SW 1271 (cell line): Measurements from ENCODE around the gene POLA2.

Source experiments
- DNase-seq, 2 experiments: peaks; one replicate each; lab custom pipeline; 2025; lab: John Stamatoyannopoulos, UW

Gene POLA2

DNA sequence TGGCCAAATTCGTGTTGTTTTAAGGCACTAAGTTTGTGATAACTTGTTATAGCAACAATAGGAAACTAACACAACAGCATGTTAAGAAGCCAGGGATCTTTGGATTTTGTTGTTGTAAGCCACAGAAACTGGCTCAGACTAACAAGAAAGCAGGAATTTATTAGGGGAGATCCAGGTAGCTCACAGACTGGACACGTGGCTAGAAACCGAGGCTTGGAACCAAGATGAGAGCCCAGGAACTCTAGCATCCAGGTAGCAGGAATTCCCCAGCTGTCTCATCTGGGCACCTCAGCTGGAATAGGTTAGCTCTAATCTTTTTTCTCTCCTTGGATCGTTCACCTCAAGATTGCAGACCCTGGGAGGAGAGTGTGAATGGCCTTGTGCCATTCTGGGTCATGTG, 24.9 kb downstream of the POLA2 start:
- no peak for DNase-seq

DNA sequence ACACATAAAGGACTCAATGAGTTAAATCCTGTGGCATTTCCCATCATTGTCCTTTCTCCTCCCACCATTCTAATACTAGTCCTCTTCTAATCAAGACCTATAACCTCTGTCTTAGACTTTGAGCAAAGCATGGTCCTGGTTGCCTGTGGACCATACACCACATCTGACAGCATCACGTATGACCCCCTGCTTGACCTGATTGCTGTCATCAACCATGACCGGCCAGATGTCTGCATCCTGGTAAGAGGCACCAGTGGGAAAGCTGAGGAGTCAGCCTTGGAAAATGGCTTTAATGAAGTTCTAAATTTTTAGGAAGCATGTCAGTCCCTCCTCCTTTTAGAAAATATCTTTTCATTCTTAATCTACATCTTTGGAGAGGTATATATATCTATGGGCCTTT, 25.8 kb downstream of the POLA2 start:
- DNase-seq = no peak

DNA sequence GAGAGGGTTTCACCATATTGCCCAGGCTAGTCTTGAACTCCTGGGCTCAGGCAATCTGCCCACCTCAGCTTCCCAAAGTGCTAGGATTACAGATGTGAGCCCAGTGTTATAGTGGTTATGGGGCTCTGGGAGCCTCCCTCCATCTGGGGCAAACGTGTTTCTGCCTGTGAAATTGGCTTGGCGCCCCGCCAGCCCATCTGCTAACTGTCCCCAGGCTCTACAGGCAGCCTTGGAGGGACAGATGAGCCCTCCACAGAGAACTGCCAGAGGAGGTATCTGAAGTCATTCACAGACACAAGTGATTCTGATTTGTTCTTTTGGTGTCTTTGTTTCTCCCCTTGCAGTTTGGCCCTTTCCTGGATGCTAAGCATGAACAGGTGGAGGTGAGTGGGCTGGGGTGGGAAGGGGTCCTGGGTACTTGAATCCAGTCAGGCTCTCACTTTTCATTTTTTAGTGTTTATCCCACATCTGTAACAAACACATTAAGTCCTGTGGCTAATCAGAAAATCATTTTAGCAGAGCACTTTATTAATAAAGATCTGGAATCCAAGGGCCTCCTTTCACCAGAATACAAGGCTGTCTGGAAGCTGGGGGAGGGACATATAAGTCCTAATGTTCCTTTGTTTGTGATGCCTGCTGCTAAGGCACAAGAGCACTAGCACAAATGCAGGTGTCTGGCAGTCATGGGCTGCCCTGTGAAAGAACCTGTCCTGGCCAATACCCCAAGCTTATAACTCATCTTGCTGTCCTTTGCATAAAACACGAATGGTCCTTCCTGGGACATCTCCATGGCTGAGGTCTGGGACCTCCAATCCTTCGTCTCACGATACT, 27.2 kb downstream of the POLA2 start:
- no peak for DNase-seq

DNA sequence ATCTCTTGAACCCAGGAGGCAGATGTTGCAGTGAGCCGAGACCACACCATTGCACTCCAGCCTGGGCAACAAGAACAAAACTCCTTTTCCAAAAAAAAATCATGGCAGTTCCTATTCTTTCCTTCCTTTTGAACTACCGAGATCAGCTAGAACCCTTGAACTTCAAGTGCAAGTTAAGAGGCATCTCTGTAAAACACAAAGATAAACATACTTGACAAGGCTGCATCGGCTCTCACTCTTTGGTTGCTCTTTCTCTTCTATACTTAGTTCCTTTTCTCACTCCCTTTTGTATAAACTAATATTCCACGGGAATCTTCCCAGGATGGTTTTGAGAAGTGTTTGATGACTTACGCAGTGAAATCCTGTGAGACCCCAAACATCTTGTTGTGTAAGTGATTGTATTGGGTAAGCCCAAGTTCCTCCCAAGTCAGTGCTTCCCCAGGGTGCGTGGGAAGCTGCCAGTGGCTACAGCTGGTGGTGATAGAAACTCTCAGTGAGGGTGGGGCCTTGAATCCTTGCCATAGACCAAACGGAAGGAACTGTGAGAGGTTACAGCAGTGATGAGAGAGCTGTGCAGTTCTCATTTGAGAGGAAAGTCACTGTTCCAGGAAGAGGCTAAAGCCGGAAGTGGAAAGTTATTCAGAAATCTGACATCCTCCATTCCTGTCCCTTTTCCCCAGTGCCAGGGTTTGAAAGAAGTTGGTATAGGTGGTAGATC, 28.8 kb downstream of the POLA2 start:
- no peak for DNase-seq

DNA sequence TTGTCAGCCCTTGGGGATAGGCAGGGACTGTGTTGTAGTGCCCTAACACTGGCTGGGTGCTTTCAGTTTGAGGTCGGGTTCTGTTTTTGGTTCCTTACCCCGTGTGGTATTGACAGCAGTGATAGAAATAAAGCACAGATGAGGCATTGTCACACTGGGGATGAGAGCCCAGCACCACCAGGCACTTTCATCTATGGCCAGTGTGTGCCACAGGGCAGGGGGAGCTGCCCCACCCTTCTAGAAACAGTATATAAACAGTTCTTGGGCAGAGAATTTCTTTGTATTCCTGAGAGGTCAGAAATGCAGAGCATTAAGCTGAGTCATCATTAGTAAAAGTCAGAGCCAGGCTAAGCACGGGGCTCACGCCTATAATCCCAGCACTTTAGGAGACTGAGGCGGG, 29.9 kb downstream of the POLA2 start:
- DNase-seq = no peak

DNA sequence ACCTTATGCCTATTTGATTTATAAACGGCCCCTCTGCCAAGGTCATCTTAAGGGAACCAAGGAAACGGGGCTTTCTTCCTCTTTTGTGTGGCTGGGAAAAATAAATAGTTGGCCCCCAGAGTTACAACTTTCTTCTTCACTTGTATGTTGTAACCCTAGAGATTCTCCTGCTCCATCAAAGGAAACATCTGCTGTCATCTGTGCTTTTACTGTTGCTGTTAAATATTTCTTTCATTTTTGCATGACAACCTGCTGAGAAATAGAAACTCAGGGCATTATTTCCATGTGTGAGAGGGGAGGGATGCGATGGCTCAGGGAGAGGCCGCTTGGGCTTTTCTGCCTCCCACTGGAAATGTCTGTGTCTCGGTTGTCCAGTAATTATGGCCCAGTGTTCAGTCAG, 31.1 kb downstream of the POLA2 start:
- DNase-seq = no peak

DNA sequence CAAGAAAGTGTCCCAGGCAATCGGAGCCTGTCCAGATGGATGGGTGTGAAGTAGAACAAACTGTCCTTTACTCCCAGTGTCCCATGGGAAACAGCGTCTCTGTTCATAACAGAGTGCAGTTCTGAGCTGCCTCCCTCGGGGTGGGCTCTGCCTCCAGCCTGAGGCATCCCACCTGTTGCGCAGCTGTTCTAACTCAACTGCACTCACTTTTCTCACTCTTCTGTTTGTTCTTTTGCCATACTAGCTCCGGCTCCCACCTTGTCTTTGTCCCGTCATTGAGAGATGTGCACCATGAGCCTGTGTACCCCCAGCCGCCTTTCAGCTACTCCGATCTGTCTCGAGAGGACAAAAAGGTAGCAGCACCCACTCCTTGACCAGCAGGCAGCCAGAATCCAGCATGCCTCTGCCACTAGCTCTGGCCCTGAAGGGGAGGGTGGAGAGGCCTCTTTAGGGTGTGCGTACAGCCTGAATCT, 32.2 kb downstream of the POLA2 start:
- DNase-seq = no peak

DNA sequence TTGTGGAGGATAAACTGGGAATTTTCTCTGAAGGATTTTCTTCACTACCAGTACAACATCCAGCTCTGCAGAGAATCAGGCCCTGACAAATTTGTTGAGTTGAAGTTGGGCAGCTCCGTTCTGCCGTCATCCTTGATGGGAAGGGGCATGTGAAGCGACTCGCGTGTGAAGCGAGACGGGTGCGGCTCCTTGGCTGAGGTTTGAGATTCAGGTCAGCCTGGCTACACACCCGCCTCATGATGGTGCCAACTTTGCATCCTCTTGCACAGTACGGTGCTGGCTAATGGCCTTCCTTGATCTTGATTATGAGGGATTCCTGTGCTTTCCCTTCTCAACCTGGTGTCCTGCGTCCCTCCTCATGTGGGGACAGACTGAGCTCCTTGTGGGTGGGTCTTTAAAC, 33.2 kb downstream of the POLA2 start:
- no peak for DNase-seq

DNA sequence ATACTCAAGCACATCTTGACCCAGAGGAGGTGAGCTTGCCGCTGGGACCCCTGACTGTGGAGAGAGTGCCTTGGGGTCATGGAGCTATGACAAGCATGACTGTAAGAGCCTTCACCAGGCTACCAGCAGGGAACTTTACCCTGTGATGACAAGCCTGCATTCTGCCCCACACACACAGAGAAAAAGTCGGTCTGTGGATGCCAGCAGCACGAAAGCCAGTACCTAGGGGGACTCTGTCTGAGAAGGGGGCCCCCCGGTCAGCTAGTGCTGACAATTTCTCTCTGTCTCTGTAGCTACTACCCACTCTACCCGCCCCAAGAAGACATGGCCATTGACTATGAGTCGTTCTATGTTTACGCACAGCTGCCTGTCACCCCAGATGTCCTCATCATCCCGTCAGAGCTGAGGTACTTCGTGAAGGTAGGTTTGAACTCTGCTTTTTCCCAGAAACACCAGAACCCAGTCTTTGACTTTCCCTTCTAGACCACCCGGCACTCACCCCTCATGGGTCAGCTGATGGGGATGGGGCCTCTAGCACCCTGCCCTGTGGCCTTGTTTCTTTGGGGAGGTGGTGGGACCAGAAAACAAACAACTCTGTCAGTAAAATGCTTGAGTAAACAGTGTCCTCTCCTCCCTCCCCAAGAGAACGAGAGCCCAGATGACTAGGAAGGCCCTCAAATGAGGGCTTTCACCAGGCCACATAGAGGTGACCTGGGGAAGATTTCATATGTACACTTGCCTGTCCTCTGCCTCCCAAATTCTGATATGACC, 34.0 kb downstream of the POLA2 start:
- no peak for DNase-seq

DNA sequence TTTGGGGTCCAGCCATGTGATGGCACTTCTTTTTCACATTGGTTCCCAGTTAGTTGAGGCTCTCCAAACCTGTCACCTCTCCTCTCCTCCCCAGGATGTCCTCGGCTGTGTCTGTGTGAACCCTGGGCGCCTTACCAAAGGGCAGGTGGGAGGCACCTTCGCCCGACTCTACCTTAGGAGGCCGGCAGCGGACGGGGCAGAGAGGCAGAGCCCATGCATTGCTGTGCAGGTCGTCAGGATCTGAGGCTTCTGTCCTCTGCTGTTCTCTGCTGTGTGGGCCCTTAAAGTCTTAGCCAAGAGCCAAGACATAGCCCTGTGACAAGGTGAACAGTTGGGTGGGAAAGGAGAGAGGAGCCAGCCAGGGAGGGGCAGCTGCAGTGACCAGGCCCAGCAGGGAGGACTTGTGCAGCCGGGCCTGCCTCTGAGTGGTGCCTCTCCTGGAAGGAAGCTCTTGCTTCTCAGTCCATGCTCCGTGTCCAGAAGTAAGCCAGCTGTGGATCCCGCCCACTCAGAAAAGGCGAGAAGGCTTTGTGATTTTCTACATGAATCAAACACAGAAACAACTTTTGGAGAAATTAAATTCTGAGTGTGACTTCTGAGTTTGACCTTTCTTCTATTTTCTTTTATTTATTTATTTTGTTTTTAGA, 35.4 kb downstream of the POLA2 start:
- DNase-seq = no peak

DNA sequence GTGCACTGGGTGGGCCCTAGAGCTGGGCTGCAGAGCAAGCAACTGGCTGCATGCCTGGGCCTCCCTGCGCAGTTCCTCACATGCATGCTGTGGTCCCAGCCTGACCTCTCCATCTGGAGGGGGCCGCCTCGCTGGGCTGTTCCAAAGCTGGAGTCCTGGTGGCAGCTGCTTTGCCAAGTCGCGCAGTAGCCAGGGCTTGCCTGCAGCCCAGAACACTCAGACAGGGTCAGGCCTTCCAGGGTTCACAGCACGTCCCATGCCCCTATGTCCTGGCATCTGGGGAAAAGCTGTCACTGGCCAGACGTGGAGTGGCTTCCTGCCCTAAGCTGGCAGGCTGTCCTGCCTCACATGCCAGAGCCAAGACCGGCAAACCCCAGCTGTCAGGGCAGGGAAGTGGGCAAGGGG, 36.4 kb downstream of the POLA2 start:
- no peak for DNase-seq

DNA sequence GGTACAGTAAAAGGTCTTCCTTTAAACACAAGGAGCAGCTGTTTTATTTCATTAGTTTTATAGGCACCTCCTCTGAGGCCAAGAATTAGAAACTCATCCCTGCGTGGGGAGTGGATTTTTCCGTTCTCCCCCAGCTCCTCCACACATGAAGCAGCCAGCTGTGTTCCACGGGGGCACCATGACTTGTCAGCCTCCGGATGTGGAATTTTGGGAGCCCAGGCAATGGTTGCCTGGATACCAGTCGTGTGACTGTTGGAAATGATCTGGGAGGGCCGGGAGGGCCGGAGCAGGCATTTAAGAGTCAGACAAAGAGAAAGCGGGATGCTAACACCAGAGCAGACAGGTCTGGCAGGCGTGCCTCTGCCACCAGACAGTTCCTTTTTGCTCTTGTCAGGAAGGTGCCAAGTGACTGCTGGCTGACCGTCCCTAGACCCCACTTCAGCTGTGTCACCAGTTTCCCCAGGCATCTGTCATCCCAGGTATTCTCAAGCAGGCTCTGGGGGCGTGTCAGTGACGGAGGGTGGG, 37.0 kb downstream of the POLA2 start:
- DNase-seq = no peak

DNA sequence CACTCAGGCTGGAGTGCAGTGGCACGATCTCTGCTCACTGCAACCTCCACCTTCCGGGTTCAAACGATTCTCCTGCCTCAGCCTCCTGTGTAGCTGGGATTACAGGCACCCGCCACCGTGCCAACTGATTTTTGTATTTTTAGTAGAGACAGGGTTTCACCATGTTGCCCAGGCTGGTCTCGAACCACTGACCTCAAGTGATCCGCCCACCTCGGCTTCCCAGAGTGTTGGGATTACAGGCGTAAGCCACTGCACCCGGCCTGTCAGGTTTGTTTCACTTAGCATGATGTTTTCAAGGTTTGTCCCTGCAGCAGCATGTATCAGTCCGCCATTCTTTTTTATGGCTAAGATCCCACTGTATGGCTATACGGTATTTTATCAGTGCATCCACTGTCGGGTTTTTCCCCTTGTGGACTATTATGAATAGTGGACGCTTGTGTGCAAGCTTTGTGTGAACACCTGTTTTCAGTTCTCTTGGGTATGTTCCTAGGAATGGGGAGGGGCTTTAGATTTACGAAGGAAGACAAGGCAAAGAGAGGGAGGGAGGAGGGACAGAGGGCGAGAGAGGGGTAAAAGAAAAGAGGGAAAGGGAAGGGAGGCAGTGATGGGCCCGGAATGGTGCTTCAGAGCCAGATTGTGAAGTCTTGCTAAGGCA, 39.0 kb downstream of the POLA2 start:
- DNase-seq = no peak

DNA sequence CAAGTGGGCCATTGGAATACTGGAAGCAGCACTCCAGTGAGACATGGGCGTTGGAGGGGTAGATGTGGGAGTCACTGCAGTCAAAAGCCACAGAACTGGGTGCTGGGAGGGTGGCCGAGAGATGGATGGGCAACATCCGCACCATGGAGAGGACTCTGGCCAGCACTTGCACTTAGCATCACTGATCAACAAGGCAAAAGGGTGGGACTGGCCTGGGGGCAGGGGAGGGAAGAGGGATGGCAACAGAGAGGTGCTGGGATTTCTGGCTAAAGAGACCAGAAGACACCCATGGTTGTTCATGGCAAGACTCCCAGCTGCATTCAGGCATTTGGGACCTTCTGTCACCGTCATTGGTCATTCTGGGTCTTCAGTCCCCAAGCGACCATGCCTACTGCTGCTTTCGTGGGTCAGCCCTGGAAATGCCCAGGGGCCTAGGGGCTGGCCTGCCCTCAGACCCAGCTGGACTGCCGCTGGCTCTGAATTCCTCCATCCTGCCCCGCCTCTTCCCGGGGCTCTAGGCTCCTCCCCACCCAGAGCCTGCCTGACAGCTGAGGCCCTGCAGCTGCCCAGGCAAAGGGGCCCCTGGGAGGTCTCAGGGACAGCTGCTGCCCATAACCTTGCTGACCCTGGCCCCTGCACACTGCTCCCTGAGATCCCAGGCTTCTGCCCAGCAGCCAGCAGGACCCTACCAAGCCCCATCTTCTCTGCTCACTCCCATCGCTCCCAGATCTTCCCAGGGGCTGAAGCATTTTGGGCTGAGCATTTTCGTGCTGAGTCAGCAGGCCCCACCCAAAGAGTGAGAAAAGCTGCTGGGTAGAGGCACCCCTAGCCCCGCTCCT, 39.9 kb downstream of the POLA2 start:
- DNase-seq = no peak

DNA sequence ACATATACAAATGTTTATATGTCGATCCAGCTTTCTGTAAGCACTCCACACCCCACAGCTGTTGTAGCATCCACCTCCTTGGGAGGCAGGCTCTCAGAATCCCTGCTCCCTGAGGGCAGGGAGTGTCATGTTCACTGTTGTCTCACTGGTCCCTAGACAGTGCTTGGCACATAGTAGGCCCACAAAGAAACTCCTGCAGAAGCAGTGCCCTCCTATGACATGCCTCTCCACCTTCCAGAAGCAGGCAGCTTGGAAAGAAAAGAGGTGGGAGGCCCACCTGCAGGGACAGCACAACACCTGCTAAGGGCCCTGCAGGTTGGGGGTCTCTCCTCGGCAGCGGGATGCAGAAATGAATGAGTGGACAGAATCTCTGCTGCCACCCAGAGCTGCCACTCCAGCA, 41.8 kb downstream of the POLA2 start:
- DNase-seq = no peak

DNA sequence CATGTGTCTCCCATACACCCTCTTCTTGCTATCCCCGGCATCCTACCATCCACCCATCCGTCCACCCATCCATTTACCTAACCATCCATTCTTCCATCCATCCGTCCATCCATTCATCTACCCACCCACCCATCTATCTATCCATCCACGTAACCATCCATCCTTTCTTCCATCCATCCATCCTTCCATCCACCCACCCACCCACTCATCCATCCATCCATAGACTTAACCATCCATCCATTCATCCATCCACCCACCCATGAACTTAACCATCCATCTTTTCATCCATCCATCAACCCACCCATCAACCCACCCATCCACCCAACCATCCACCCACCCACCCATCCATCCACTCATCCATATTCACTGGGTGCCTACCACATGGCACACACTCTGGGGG, 42.3 kb downstream of the POLA2 start:
- no peak for DNase-seq

DNA sequence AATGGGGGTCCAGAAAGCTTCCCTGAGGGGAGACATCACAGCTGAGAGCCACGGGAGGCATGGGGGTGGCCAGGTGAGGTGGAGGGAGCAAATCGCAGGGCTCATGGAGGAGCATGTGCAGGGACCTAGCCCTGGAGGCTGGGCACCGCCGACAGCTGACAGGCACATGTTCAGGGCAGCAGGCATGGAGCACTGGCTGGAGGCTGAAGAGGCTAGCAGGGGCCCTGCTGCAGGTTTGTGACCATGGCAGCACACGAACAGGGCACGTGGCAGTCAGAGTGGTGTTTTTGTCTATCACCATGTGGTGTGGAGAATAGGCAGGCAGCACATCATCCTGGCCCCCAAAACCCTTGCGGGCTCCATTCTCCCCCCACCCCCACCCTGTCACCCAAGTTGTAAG, 42.9 kb downstream of the POLA2 start:
- no peak for DNase-seq

DNA sequence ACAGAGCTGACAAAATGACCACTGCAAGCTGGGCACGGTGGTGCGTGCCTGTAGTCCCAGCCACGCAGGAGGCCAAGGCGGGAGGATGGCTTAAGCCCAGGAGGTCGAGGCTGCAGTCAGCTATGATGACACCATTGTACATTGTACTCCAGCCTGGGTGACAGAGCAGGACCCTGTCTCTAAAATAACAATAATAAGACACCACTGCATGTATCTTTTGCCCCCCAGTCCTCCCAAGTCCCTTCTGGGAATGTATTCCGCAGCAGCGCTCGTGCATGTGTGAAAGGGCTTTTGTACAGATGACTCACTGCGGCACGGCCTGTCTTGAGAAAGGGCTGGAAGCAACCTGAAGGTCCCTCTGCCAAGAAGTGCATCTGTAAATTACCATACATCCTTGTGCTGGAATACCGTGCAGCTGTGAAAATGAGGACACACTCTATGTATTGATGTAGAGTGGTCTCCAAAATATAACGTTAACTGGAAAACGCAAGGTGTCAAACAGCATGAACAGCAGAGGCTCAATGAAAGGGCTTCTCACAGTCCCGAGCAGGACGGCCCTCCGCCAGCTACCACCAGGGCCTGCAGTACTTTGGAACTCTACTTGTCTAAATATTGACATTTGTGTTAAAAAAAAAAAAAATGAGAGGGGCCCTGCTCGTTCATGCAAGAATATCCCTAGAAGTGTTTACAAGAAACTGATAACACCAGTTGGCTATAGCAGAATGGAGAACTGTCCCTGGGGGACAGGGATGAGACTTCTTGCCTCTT, 43.9 kb downstream of the POLA2 start:
- no peak for DNase-seq

DNA sequence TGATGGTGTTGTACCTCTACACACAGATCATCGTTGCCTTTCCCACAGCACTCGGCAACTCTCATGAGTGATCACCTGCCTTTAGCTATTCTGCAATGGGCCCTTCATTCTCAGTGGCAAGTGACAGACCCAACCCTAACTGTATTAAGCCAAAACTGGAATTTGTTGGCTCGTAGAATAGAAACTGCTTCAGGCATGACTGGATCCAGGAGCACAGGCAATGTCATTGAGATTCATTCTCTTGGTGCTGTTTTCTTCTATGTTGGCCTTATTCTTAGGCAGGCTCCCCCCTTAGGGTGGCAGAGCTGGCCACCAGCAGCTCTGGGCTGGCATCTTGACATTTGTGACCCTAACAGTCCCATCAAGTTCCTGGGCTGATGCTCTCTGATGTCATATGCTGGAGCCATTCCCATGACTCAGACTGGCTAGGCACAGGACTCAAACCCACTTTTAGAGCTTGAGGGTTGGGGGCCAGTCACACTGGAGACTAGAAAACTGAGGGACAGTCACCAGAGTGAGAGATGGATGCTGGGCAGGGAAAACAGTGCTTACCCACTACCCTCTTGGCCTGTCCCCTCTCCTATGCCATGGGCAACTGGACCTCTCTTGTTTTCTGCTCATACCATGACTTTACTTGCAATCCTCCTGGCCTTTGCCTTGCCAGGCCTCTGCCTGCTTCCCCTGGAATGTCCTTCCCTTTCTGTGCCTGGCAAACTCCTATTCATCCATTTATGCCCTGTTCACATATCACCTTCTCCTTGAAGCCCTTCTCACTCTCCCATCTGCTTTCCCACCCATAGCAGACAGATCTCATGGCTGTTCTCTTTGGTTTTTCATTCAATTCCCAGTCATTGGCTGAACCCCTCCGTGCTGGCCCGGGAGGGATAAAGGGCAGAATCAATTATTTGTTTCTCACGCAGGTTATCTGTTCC, 45.8 kb downstream of the POLA2 start:
- no peak for DNase-seq
